Osteoblast (primary cell): ENCODE measurements around the gene DMWD. TPM values are rescaled to one million over a fixed set of nuclear protein-coding genes. Genes with fewer than 3 reads are reported as not detected.

Source experiments
- DNase-seq: peaks from one replicate; pipeline ENCODE4 v3.0.0; 2011; ENCODE audit warnings: low spot score, mixed read lengths; ENCODE audit not compliant: insufficient read length; ENCODE audit errors: missing footprints
- H2AFZ ChIP-seq: 2 replicates; pipeline ENCODE4 v1.6.0; 2011; ENCODE audit warnings: mild to moderate bottlenecking, low read length
- H3K27ac ChIP-seq: 2 replicates; pipeline ENCODE4 v1.5.1; 2011; ENCODE audit warnings: mild to moderate bottlenecking, low read depth, low read length, moderate library complexity
- H3K27me3 ChIP-seq: 2 replicates; pipeline ENCODE4 v1.6.0; 2012; ENCODE audit warnings: mild to moderate bottlenecking, control low read depth, inconsistent platforms, low read length, moderate library complexity; ENCODE audit not compliant: insufficient read depth
- H3K36me3 ChIP-seq: 2 replicates; pipeline ENCODE4 v1.5.1; 2011; ENCODE audit warnings: mild to moderate bottlenecking, low read length, control low read depth, moderate library complexity; ENCODE audit not compliant: insufficient read depth
- H3K4me1 ChIP-seq: 2 replicates; pipeline ENCODE4 v1.5.1; 2011; ENCODE audit warnings: mild to moderate bottlenecking, low read length, control low read depth, moderate library complexity; ENCODE audit not compliant: insufficient read depth
- H3K4me2 ChIP-seq: 2 replicates; pipeline ENCODE4 v1.6.0; 2011; ENCODE audit warnings: mild to moderate bottlenecking, low read length; ENCODE audit not compliant: insufficient read depth
- H3K4me3 ChIP-seq: fragments of 200-600 bp; sonication (generic); 3 replicates; pipeline ENCODE4 v1.5.1; 2012; ENCODE audit warnings: mild to moderate bottlenecking, low read length, inconsistent platforms; ENCODE audit not compliant: insufficient read depth
- H3K79me2 ChIP-seq: 2 replicates; pipeline ENCODE4 v1.6.0; 2012; ENCODE audit warnings: mild to moderate bottlenecking, low read length, control low read depth, inconsistent platforms; ENCODE audit not compliant: insufficient read depth
- H3K9me3 ChIP-seq: 2 replicates; pipeline ENCODE4 v1.5.1; 2011; ENCODE audit warnings: low read depth, low read length, control low read depth
- H4K20me1 ChIP-seq: 2 replicates; pipeline ENCODE4 v1.6.0; 2012; ENCODE audit warnings: mild to moderate bottlenecking, low read length, control low read depth; ENCODE audit not compliant: insufficient read depth
- total RNA-seq: library from RNA; depleted of rRNA; stranded (reverse); fragments of >200 nt; gene quantifications from 2 replicates; pipeline ENCODE4 v1.2.3, GENCODE V29; 2012
- TF ChIP-seq, protein P1 (sequence below): IDR thresholded peaks from 2 replicates; pipeline ENCODE4 v1.5.1; 2011; ENCODE audit warnings: mild to moderate bottlenecking, low read depth, low read length, moderate library complexity; ENCODE audit errors: extremely low read depth

Gene DMWD
- total RNA-seq, 1 donor: 48.5 TPM

DNA sequence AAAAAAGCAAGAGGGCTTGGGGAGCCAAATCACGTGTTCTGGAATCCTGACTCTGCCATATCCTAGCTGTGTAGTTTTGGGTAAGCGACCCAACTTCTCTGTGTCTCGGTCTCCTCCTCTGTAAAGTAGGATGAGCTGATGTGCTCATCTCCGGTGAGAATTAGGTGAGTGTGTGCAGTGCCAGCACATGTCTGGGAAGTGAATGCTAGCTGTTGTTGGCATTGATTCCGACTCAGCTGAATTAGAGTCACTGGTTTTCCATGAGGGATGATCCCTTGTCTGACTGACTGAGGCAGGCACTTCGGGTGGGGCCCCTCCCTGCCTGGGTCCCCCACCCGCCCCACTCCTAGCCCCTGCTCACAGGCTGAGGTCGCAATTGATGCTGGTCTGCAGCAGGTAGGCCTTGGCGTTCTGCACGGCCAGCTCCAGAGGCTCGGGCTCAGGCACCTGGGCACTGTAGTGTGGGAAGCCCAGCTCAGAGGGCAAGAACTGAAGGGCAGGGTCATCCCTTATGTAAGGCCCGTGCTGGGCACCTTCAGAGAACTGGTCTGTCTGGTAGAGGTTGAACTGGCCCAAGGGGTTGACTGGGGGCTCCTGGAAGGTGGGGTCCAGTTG lies 21.6 kb upstream of the DMWD start:
- peak; percentile 73 for DNase-seq
- H3K36me3 ChIP-seq: peaks cover 6% of the 10 kb centered on the region
- no peaks in the 10 kb centered on the region for H3K27me3 ChIP-seq
- no peak overlapping the region for H3K4me3 ChIP-seq
- no peaks in the 10 kb centered on the region for H3K79me2 ChIP-seq
- H2AFZ ChIP-seq: no peak overlapping the region
- no peak overlapping the region for H3K4me2 ChIP-seq
- TF ChIP-seq, protein P1, sequence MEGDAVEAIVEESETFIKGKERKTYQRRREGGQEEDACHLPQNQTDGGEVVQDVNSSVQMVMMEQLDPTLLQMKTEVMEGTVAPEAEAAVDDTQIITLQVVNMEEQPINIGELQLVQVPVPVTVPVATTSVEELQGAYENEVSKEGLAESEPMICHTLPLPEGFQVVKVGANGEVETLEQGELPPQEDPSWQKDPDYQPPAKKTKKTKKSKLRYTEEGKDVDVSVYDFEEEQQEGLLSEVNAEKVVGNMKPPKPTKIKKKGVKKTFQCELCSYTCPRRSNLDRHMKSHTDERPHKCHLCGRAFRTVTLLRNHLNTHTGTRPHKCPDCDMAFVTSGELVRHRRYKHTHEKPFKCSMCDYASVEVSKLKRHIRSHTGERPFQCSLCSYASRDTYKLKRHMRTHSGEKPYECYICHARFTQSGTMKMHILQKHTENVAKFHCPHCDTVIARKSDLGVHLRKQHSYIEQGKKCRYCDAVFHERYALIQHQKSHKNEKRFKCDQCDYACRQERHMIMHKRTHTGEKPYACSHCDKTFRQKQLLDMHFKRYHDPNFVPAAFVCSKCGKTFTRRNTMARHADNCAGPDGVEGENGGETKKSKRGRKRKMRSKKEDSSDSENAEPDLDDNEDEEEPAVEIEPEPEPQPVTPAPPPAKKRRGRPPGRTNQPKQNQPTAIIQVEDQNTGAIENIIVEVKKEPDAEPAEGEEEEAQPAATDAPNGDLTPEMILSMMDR: no peak
- peaks cover 17% of the 10 kb centered on the region for H3K4me1 ChIP-seq
- no peak overlapping the region for H3K27ac ChIP-seq
- peaks cover 3% of the 10 kb centered on the region for H4K20me1 ChIP-seq
- no peaks in the 10 kb centered on the region for H3K9me3 ChIP-seq

DNA sequence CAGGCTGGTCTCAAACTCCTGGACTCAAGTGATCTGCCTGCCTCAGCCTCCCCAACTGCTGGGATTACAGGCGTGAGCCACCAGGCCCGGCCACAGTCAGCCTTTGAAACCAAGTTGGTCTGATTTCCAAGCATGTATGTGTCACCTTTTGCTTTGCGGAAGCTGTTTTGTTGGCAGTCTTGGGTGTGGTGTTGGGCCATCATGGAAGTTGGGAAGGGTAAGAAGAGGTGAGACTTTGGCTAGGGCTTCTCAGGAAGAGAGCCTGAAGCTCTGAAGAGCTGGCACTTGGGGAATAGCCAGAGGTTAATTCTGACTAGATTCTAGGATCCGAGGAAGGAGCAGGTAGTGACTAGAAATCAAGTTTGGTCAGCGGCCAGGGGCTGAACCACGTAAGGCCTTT lies 19.7 kb upstream of the DMWD start:
- Histone ChIP-seq H2AFZ (no peak overlapping the region), H4K20me1 (peaks cover 3% of the 10 kb centered on the region), H3K79me2 (no peaks in the 10 kb centered on the region), H3K36me3 (peaks cover 6% of the 10 kb centered on the region), H3K4me2 (no peak overlapping the region), H3K27me3 (no peaks in the 10 kb centered on the region), H3K4me1 (peaks cover 18% of the 10 kb centered on the region), H3K4me3 (no peak overlapping the region), H3K9me3 (no peaks in the 10 kb centered on the region), H3K27ac (no peak overlapping the region)
- TF ChIP-seq, protein P1: no peak
- peak; percentile 51 for DNase-seq

DNA sequence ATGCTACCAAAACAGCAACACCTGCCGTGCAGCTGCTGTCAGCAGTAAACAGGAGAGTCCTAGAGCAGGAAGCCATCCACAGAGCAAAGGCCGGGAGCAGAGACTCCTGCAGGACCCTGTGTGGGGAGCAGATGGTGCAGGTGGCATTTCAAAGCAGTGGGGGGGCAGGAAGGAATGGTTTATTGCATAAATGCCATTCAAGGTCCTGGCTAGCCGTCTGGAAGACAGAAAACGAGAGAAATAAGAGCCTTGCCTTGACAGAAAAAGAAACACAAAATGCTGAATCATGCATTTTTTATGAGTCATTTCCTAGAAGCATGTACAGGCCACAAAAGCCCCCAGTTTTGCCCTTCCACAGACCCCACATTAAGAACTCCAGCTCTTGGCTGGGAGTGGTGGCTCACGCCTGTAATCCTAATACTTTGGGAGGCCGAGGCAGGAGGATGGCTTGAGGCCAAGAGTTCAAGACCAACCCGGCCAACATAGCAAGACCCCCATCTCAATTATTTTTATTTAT lies 17.1 kb upstream of the DMWD start:
- Histone ChIP-seq H3K27me3 (no peaks in the 10 kb centered on the region), H3K4me3 (peak overlapping the region; percentile 15), H2AFZ (peak overlapping the region; percentile 71), H3K36me3 (peaks cover 2% of the 10 kb centered on the region), H3K4me2 (peak overlapping the region; percentile 75), H3K79me2 (no peaks in the 10 kb centered on the region), H3K9me3 (no peaks in the 10 kb centered on the region), H4K20me1 (no peaks in the 10 kb centered on the region), H3K4me1 (peaks cover 18% of the 10 kb centered on the region), H3K27ac (peak overlapping the region; percentile 39)
- TF ChIP-seq, protein P1: no peak
- peak; percentile 90 for DNase-seq

DNA sequence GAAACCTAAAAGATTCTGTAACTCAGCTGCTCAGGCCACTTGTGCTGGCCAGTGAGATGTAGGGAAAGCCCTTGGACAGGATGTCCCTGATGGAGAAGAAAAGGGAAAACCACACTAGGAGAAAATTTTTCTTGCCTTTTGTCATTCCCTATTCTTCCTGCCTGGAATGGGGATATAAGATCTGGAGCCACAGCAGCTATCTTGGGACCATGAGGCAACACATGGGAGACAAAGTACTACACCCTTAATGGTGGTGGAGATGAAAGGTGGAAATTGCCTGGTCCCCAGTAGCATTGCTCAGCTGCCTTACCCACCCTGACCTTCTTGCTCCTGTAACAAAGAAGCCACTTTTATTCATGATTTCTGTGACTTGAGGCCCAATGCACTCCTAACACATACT lies 13.1 kb upstream of the DMWD start:
- no peaks in the 10 kb centered on the region for H3K9me3 ChIP-seq
- peak; percentile 37 for DNase-seq
- H3K79me2 ChIP-seq: no peaks in the 10 kb centered on the region
- no peak overlapping the region for H2AFZ ChIP-seq
- H4K20me1 ChIP-seq: no peaks in the 10 kb centered on the region
- H3K4me2 ChIP-seq: no peak overlapping the region
- H3K27me3 ChIP-seq: no peaks in the 10 kb centered on the region
- no peak overlapping the region for H3K27ac ChIP-seq
- TF ChIP-seq, protein P1: no peak
- no peaks in the 10 kb centered on the region for H3K36me3 ChIP-seq
- no peak overlapping the region for H3K4me3 ChIP-seq
- H3K4me1 ChIP-seq: peaks cover 12% of the 10 kb centered on the region
